Uterus (tissue), 2 donors: ENCODE data around the gene PBXIP1.

Source experiments
- CTCF ChIP-seq, 4 experiments: fragments of 200-600 bp in 2 of 4; fragments of 450-650 bp in 2 of 4; sonication (generic) in 2 of 4; IDR thresholded peaks; one replicate each; pipeline ENCODE4 v1.5.1; 2016 to 2019; ENCODE audit warnings: antibody characterized with exemption in 4 of 4, mild to moderate bottlenecking in 2 of 4, moderate library complexity in 1 of 4
- POLR2A ChIP-seq, 2 donors: fragments of 450-650 bp; IDR thresholded peaks; one replicate each; pipeline ENCODE4 v1.6.1; 2016; ENCODE audit warnings: antibody characterized with exemption in 2 of 2, mild to moderate bottlenecking in 1 of 2, moderate library complexity in 1 of 2

DNA sequence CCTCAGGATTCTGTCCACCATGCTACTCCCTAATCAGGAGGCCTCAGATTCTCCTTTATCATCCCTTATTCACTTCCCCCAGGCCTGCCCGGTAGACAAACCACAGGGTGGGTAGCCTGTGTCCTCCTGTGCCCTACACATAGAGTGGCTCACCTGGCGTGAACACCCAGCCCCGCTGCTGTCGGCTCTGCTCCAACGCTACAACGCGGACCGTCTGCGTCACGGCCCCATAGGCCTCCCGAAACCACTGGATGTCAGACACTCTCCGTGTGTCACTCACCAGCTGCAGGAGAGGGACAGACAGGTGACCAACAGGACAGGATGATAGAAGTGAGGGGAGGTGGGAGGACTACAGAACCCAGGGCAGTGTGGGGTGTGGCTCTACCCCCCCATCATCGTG, 29.7 kb downstream of the PBXIP1 start:
- TF ChIP-seq CTCF (IDR thresholded peaks at IDR 0.05) (no peak), POLR2A (IDR thresholded peaks at IDR 0.05) (no peak)
